Suprapubic skin (tissue), 4 donors: ENCODE data around the gene COQ8A.

ENCODE experiments used
- POLR2A ChIP-seq, 2 donors: fragments of 450-650 bp; IDR thresholded peaks; one replicate each; pipeline ENCODE4 v1.6.1; 2017; ENCODE audit warnings: antibody characterized with exemption in 2 of 2, mild to moderate bottlenecking in 2 of 2, moderate library complexity in 2 of 2
- POLR2AphosphoS5 ChIP-seq, 3 donors: sonication (generic); formaldehyde crosslinking; IDR thresholded peaks; one replicate each; pipeline ENCODE4 v1.6.1; 2017; ENCODE audit warnings: antibody characterized with exemption in 3 of 3
- TF ChIP-seq, protein P1 (sequence below), 2 donors: fragments of 200-600 bp in 1 of 2; fragments of 450-650 bp in 1 of 2; sonication (generic) in 1 of 2; IDR thresholded peaks; one replicate each; pipeline ENCODE4 v1.5.1; 2016 to 2019; ENCODE audit warnings: antibody characterized with exemption in 2 of 2, mild to moderate bottlenecking in 1 of 2, moderate library complexity in 1 of 2

GRCh38 chr1:226919995-226920394, 20.1 kb upstream of the COQ8A start:
- TF ChIP-seq POLR2A (IDR thresholded peaks at IDR 0.05): no peak
- TF ChIP-seq, protein P1, sequence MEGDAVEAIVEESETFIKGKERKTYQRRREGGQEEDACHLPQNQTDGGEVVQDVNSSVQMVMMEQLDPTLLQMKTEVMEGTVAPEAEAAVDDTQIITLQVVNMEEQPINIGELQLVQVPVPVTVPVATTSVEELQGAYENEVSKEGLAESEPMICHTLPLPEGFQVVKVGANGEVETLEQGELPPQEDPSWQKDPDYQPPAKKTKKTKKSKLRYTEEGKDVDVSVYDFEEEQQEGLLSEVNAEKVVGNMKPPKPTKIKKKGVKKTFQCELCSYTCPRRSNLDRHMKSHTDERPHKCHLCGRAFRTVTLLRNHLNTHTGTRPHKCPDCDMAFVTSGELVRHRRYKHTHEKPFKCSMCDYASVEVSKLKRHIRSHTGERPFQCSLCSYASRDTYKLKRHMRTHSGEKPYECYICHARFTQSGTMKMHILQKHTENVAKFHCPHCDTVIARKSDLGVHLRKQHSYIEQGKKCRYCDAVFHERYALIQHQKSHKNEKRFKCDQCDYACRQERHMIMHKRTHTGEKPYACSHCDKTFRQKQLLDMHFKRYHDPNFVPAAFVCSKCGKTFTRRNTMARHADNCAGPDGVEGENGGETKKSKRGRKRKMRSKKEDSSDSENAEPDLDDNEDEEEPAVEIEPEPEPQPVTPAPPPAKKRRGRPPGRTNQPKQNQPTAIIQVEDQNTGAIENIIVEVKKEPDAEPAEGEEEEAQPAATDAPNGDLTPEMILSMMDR (IDR thresholded peaks at IDR 0.05): no peak
- no peak for TF ChIP-seq POLR2AphosphoS5 (IDR thresholded peaks at IDR 0.05)
